Measurements from ENCODE around the gene BCS1L.

DNA sequence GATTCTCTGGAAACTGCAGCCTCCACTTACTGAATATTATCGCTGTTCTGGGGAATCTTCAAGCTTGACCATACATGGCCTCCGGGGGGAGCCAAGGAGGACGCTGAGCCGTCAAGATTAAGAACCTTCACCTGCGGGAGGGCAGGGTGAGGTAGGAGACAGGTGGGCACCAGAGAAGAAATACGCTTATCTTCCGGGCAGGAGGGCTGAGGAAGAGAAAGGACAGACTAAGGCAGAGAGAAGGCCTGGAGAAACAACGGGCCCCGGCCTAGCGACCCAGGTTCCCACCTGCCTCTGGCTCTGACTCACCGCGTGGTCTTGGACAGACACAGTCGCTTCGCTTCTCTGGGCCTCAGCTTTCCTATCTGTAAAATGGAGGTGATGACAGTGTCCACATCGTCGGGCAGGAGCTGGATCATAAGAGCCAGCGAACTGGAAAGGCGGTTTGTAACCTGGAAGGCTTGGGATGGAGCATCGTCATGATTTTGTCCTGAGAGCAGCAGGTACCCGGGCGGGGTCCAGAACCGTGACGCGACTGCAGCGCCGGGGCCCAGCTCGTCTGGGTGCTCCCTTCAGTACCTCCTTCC lies 719 bp upstream of the BCS1L start:
- TF ChIP-seq, protein P1, sequence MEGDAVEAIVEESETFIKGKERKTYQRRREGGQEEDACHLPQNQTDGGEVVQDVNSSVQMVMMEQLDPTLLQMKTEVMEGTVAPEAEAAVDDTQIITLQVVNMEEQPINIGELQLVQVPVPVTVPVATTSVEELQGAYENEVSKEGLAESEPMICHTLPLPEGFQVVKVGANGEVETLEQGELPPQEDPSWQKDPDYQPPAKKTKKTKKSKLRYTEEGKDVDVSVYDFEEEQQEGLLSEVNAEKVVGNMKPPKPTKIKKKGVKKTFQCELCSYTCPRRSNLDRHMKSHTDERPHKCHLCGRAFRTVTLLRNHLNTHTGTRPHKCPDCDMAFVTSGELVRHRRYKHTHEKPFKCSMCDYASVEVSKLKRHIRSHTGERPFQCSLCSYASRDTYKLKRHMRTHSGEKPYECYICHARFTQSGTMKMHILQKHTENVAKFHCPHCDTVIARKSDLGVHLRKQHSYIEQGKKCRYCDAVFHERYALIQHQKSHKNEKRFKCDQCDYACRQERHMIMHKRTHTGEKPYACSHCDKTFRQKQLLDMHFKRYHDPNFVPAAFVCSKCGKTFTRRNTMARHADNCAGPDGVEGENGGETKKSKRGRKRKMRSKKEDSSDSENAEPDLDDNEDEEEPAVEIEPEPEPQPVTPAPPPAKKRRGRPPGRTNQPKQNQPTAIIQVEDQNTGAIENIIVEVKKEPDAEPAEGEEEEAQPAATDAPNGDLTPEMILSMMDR (conservative IDR thresholded peaks at IDR 0.05; ENCODE audit: low read depth, low read length): peak; percentile 69
- TF ChIP-seq EZH2phosphoT487 (IDR thresholded peaks at IDR 0.05; ENCODE audit: borderline replicate concordance, low read length): no peak

Data from PC-3 (cell line).